ENCODE data around the gene ATE1.

ATE1 gene

GRCh38 chr10:121754666-121755065 is 173.2 kb downstream of the ATE1 start:
- DNase-seq, result no peak
- TF ChIP-seq GATA1 (IDR thresholded peaks at IDR 0.05; ENCODE audit: low read depth, low read length) (no peak), POLR2A (IDR thresholded peaks at IDR 0.05; ENCODE audit: low read length) (no peak)

- no peak for TF ChIP-seq POLR2A (IDR thresholded peaks at IDR 0.05; ENCODE audit: low read length)
- TF ChIP-seq GATA1 (IDR thresholded peaks at IDR 0.05; ENCODE audit: low read depth, low read length), result no peak
Measured at GRCh38 chr10:121753726-121754476, 173.9 kb downstream of the ATE1 start.

GRCh38 chr10:121751191-121751760 is 176.6 kb downstream of the ATE1 start:
- TF ChIP-seq GATA1 (IDR thresholded peaks at IDR 0.05; ENCODE audit: low read depth, low read length) (no peak), POLR2A (IDR thresholded peaks at IDR 0.05; ENCODE audit: low read length) (no peak)
- DNase-seq, result no peak

More at GRCh38 chr10:121753726-121754476, 173.9 kb downstream of the ATE1 start:
- DNase-seq, result no peak

GRCh38 chr10:121747163-121747775 is 180.6 kb downstream of the ATE1 start:
- no peak for TF ChIP-seq GATA1 (IDR thresholded peaks at IDR 0.05; ENCODE audit: low read depth, low read length)
- TF ChIP-seq POLR2A (IDR thresholded peaks at IDR 0.05; ENCODE audit: low read length), result no peak
- DNase-seq, result no peak

GRCh38 chr10:121741248-121741792 is 186.5 kb downstream of the ATE1 start:
- no peak for TF ChIP-seq POLR2A (IDR thresholded peaks at IDR 0.05; ENCODE audit: low read length)
- TF ChIP-seq GATA1 (IDR thresholded peaks at IDR 0.05; ENCODE audit: low read depth, low read length), result no peak

GRCh38 chr10:121740069-121740468 is 187.8 kb downstream of the ATE1 start:
- TF ChIP-seq POLR2A (IDR thresholded peaks at IDR 0.05; ENCODE audit: low read length) (no peak), GATA1 (IDR thresholded peaks at IDR 0.05; ENCODE audit: low read depth, low read length) (no peak)
- no peak for DNase-seq

More at GRCh38 chr10:121741248-121741792, 186.5 kb downstream of the ATE1 start:
- DNase-seq, result no peak

GRCh38 chr10:121739114-121739513 is 188.7 kb downstream of the ATE1 start:
- TF ChIP-seq POLR2A (IDR thresholded peaks at IDR 0.05; ENCODE audit: low read length), result no peak
- no peak for TF ChIP-seq GATA1 (IDR thresholded peaks at IDR 0.05; ENCODE audit: low read depth, low read length)
- DNase-seq, result no peak

GRCh38 chr10:121736315-121737130 is 191.3 kb downstream of the ATE1 start:
- DNase-seq, result peak in 1 of 2 experiments; percentile 12
- TF ChIP-seq POLR2A (IDR thresholded peaks at IDR 0.05; ENCODE audit: low read length) (no peak), GATA1 (IDR thresholded peaks at IDR 0.05; ENCODE audit: low read depth, low read length) (no peak)

GRCh38 chr10:121735263-121735662 is 192.6 kb downstream of the ATE1 start:
- no peak for TF ChIP-seq GATA1 (IDR thresholded peaks at IDR 0.05; ENCODE audit: low read depth, low read length)
- TF ChIP-seq POLR2A (IDR thresholded peaks at IDR 0.05; ENCODE audit: low read length), result no peak
- DNase-seq, result no peak

GRCh38 chr10:121734589-121735045 is 193.2 kb downstream of the ATE1 start:
- no peak for TF ChIP-seq GATA1 (IDR thresholded peaks at IDR 0.05; ENCODE audit: low read depth, low read length)
- no peak for TF ChIP-seq POLR2A (IDR thresholded peaks at IDR 0.05; ENCODE audit: low read length)
- DNase-seq, result peak; percentile 9 to 35

GRCh38 chr10:121732656-121733445 is 195.0 kb downstream of the ATE1 start:
- no peak for DNase-seq

GRCh38 chr10:121732172-121732571 is 195.7 kb downstream of the ATE1 start:
- TF ChIP-seq POLR2A (IDR thresholded peaks at IDR 0.05; ENCODE audit: low read length) (no peak), GATA1 (IDR thresholded peaks at IDR 0.05; ENCODE audit: low read depth, low read length) (no peak)

More at GRCh38 chr10:121732656-121733445, 195.0 kb downstream of the ATE1 start:
- no peak for TF ChIP-seq GATA1 (IDR thresholded peaks at IDR 0.05; ENCODE audit: low read depth, low read length)
- no peak for TF ChIP-seq POLR2A (IDR thresholded peaks at IDR 0.05; ENCODE audit: low read length)

GRCh38 chr10:121724282-121724681 is 203.5 kb downstream of the ATE1 start:
- TF ChIP-seq POLR2A (IDR thresholded peaks at IDR 0.05; ENCODE audit: low read length) (no peak), GATA1 (IDR thresholded peaks at IDR 0.05; ENCODE audit: low read depth, low read length) (no peak)

More at GRCh38 chr10:121732172-121732571, 195.7 kb downstream of the ATE1 start:
- DNase-seq, result no peak

More at GRCh38 chr10:121724282-121724681, 203.5 kb downstream of the ATE1 start:
- DNase-seq, result no peak

All from erythroblast (primary cell).